GM13977 (cell line): Measurements from ENCODE around the gene CCDC183.

Experiments used
- DNase-seq: peaks from one replicate; pipeline ENCODE4 v3.0.0; 2012; ENCODE audit warnings: low spot score
- CTCF ChIP-seq: IDR thresholded peaks from 2 replicates; pipeline ENCODE4 v1.5.1; 2012; ENCODE audit warnings: mild to moderate bottlenecking, control low read depth; ENCODE audit not compliant: insufficient read depth; ENCODE audit errors: extremely low read depth, missing control alignments
- in situ Hi-C: fragments of 300-500 bp; cut with MboI; formaldehyde crosslinking; loops from one replicate; pipeline ENCODE4 v1.12.0; 2022; ENCODE audit warnings: low sequenced_read_pairs, low pct_unique_long_range_greater_than_20kb, mixed read lengths, inconsistent platforms; ENCODE audit not compliant: unreplicated experiment

Gene CCDC183

GRCh38 chr9:136756836-136757235 is 39.3 kb upstream of the CCDC183 start:
- DNase-seq: no peak
- no peak for TF ChIP-seq CTCF
- in situ Hi-C loops: no loop called here

GRCh38 chr9:136757328-136757727 is 38.8 kb upstream of the CCDC183 start:
- no peak for DNase-seq
- in situ Hi-C loops: no loop called here

GRCh38 chr9:136757751-136758140 is 38.4 kb upstream of the CCDC183 start:
- no peak for DNase-seq
- in situ Hi-C loops: no loop called here
- no peak for TF ChIP-seq CTCF

More at GRCh38 chr9:136757328-136757727, 38.8 kb upstream of the CCDC183 start:
- no peak for TF ChIP-seq CTCF

GRCh38 chr9:136759001-136759400 is 37.1 kb upstream of the CCDC183 start:
- DNase-seq: no peak
- no peak for TF ChIP-seq CTCF
- in situ Hi-C loops: no loop called here

GRCh38 chr9:136759436-136760325 is 36.5 kb upstream of the CCDC183 start:
- TF ChIP-seq CTCF: no peak
- no peak for DNase-seq
- in situ Hi-C loops: no loop called here

- no peak for TF ChIP-seq CTCF
- in situ Hi-C loops: no loop called here
- DNase-seq: no peak
Observed at GRCh38 chr9:136760424-136760823, 35.7 kb upstream of the CCDC183 start.
